MM.1S (cell line): Measurements from ENCODE around the gene ACVR1.

Source experiments
- EZH2 ChIP-seq: fragments of 300-600 bp; sonication (generic); optimal IDR thresholded peaks from 2 replicates; pipeline ENCODE3; 2017; ENCODE audit warnings: low read depth, mild to moderate bottlenecking, antibody characterized with exemption, low read length, mixed read lengths
- TF ChIP-seq, protein P1 (sequence below): fragments of 300-600 bp; sonication (generic); IDR thresholded peaks from 2 replicates; pipeline ENCODE4 v1.5.1; 2016; ENCODE audit warnings: antibody characterized with exemption, low read length, mixed read lengths

- TF ChIP-seq, protein P1, sequence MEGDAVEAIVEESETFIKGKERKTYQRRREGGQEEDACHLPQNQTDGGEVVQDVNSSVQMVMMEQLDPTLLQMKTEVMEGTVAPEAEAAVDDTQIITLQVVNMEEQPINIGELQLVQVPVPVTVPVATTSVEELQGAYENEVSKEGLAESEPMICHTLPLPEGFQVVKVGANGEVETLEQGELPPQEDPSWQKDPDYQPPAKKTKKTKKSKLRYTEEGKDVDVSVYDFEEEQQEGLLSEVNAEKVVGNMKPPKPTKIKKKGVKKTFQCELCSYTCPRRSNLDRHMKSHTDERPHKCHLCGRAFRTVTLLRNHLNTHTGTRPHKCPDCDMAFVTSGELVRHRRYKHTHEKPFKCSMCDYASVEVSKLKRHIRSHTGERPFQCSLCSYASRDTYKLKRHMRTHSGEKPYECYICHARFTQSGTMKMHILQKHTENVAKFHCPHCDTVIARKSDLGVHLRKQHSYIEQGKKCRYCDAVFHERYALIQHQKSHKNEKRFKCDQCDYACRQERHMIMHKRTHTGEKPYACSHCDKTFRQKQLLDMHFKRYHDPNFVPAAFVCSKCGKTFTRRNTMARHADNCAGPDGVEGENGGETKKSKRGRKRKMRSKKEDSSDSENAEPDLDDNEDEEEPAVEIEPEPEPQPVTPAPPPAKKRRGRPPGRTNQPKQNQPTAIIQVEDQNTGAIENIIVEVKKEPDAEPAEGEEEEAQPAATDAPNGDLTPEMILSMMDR, result no peak
- no peak for TF ChIP-seq EZH2
These were observed 27.0 kb upstream of the ACVR1 start for GRCh38 chr2:157903151-157903550.
